Subcutaneous adipose tissue (tissue), 4 donors: ENCODE results near the gene SLC51B. TPM values are rescaled to one million over a fixed set of nuclear protein-coding genes. Genes with fewer than 3 reads are reported as not detected.

Experiments used
- CTCF ChIP-seq: fragments of 450-650 bp; IDR thresholded peaks from one replicate; pipeline ENCODE4 v1.5.1; 2016; ENCODE audit warnings: low read depth, mild to moderate bottlenecking, control low read depth, antibody characterized with exemption, moderate library complexity
- total RNA-seq, 4 donors: library from RNA; depleted of rRNA; stranded (reverse); fragments of >200 nt; gene quantifications; one replicate each; pipeline ENCODE4 v1.1.0, GENCODE V29; 2016

Gene SLC51B
- total RNA-seq, 4 donors from 2014 or later: not detected

GRCh38 chr15:65083262-65083701, 38.1 kb downstream of the SLC51B start:
- no peak for TF ChIP-seq CTCF

- TF ChIP-seq CTCF: no peak
Observed at GRCh38 chr15:65084500-65085206, 39.5 kb downstream of the SLC51B start.

- no peak for TF ChIP-seq CTCF
Observed at GRCh38 chr15:65085207-65085753, 40.1 kb downstream of the SLC51B start.

GRCh38 chr15:65085990-65086679, 40.9 kb downstream of the SLC51B start:
- no peak for TF ChIP-seq CTCF

GRCh38 chr15:65086680-65087111, 41.5 kb downstream of the SLC51B start:
- TF ChIP-seq CTCF: no peak

- no peak for TF ChIP-seq CTCF
Observed at GRCh38 chr15:65087411-65087810, 42.2 kb downstream of the SLC51B start.
